H9 (cell line): Measurements from ENCODE around the gene CNTN2. TPM values are rescaled to one million over a fixed set of nuclear protein-coding genes. Genes with fewer than 3 reads are reported as not detected.

Experiments used
- DNase-seq: peaks from one replicate; pipeline ENCODE4 v3.0.0-alpha.2; 2017
- H2AFZ ChIP-seq: one replicate; pipeline ENCODE4 v1.6.1; 2013; ENCODE audit warnings: mild to moderate bottlenecking, low read length, control low read depth, moderate library complexity
- H2AK5ac ChIP-seq: 2 replicates; pipeline ENCODE4 v1.6.1; 2013; ENCODE audit warnings: low read length, control low read depth, mixed read lengths; ENCODE audit not compliant: insufficient read length
- H2BK120ac ChIP-seq: one replicate; pipeline ENCODE4 v1.6.1; 2013; ENCODE audit warnings: low read depth, mild to moderate bottlenecking, low read length, control low read depth, inconsistent platforms; ENCODE audit not compliant: poor library complexity, severe bottlenecking
- H2BK12ac ChIP-seq: 2 replicates; pipeline ENCODE4 v1.6.1; 2013; ENCODE audit warnings: low read length, control low read depth, mixed read lengths, low read depth; ENCODE audit not compliant: insufficient read length
- H2BK15ac ChIP-seq: 2 replicates; pipeline ENCODE4 v1.6.1; 2013; ENCODE audit warnings: low read depth, low read length, control low read depth
- H2BK20ac ChIP-seq: one replicate; pipeline ENCODE4 v1.6.1; 2013; ENCODE audit warnings: low read depth, mild to moderate bottlenecking, low read length, control low read depth, inconsistent platforms; ENCODE audit not compliant: poor library complexity, severe bottlenecking
- H2BK5ac ChIP-seq: 2 replicates; pipeline ENCODE4 v1.6.1; 2013; ENCODE audit warnings: low read length, control low read depth, mixed read lengths; ENCODE audit not compliant: insufficient read length
- H3K14ac ChIP-seq: 2 replicates; pipeline ENCODE4 v1.6.1; 2013; ENCODE audit warnings: low read length, control low read depth; ENCODE audit not compliant: insufficient read depth
- H3K18ac ChIP-seq: 2 replicates; pipeline ENCODE4 v1.6.1; 2013; ENCODE audit warnings: low read depth, mild to moderate bottlenecking, mixed read lengths, low read length, control low read depth; ENCODE audit not compliant: insufficient read length
- H3K23ac ChIP-seq: 2 replicates; pipeline ENCODE4 v1.6.1; 2013; ENCODE audit warnings: low read length, control low read depth, mixed read lengths, low read depth; ENCODE audit not compliant: insufficient read length
- H3K23me2 ChIP-seq: 2 replicates; pipeline ENCODE4 v1.6.1; 2013; ENCODE audit warnings: low read depth, mild to moderate bottlenecking, mixed read lengths, low read length, control low read depth; ENCODE audit not compliant: insufficient read length, poor library complexity, severe bottlenecking
- H3K27ac ChIP-seq: 2 replicates; pipeline ENCODE4 v1.5.1; 2013; ENCODE audit warnings: low read length, control low read depth, mixed read lengths, low read depth; ENCODE audit not compliant: insufficient read length
- H3K27me3 ChIP-seq: 2 replicates; pipeline ENCODE4 v1.6.1; 2013; ENCODE audit warnings: low read length, control low read depth, inconsistent platforms; ENCODE audit not compliant: insufficient read depth
- H3K4ac ChIP-seq: 2 replicates; pipeline ENCODE4 v1.6.1; 2013; ENCODE audit warnings: low read depth, mild to moderate bottlenecking, control low read depth, inconsistent platforms, low read length, moderate library complexity
- H3K4me1 ChIP-seq: 2 replicates; pipeline ENCODE4 v1.6.1; 2013; ENCODE audit warnings: low read length, control low read depth, inconsistent platforms; ENCODE audit not compliant: insufficient read depth
- H3K4me2 ChIP-seq: 2 replicates; pipeline ENCODE4 v1.6.1; 2013; ENCODE audit warnings: low read length, control low read depth, mixed read lengths; ENCODE audit not compliant: insufficient read length, insufficient read depth
- H3K56ac ChIP-seq: 2 replicates; pipeline ENCODE4 v1.6.1; 2013; ENCODE audit warnings: low read depth, mild to moderate bottlenecking, mixed read lengths, low read length, control low read depth; ENCODE audit not compliant: insufficient read length
- H3K79me1 ChIP-seq: 2 replicates; pipeline ENCODE4 v1.6.1; 2013; ENCODE audit warnings: low read depth, mild to moderate bottlenecking, moderate library complexity, low read length, control low read depth, inconsistent platforms; ENCODE audit not compliant: insufficient read depth, poor library complexity, severe bottlenecking
- H3K79me2 ChIP-seq: 2 replicates; pipeline ENCODE4 v1.6.1; 2013; ENCODE audit warnings: low read length, control low read depth, inconsistent platforms; ENCODE audit not compliant: insufficient read depth
- H3K9ac ChIP-seq: 2 replicates; pipeline ENCODE4 v1.6.1; 2013; ENCODE audit warnings: low read length, control low read depth, mixed read lengths; ENCODE audit not compliant: insufficient read length; ENCODE audit errors: extremely low read depth
- H3K9me3 ChIP-seq: one replicate; pipeline ENCODE4 v1.6.1; 2013; ENCODE audit warnings: low read depth, low read length, inconsistent platforms; ENCODE audit not compliant: control insufficient read depth
- H3T11ph ChIP-seq: one replicate; pipeline ENCODE4 v1.6.1; 2013; ENCODE audit warnings: mild to moderate bottlenecking, low read length, control low read depth, inconsistent platforms
- H4K20me1 ChIP-seq: one replicate; pipeline ENCODE4 v1.6.1; 2013; ENCODE audit not compliant: control insufficient read depth, insufficient read length, insufficient read depth
- H4K5ac ChIP-seq: 2 replicates; pipeline ENCODE4 v1.6.1; 2013; ENCODE audit warnings: low read depth, mild to moderate bottlenecking, mixed read lengths, low read length, control low read depth; ENCODE audit not compliant: insufficient read length
- H4K8ac ChIP-seq: replicated peaks from 2 replicates; pipeline ENCODE4 v1.6.1; 2013; ENCODE audit warnings: low read length, control low read depth, mixed read lengths, low read depth; ENCODE audit not compliant: insufficient read length
- H4K91ac ChIP-seq: 2 replicates; pipeline ENCODE4 v1.6.1; 2013; ENCODE audit warnings: low read depth, mild to moderate bottlenecking, moderate library complexity, mixed read lengths, low read length, control low read depth; ENCODE audit not compliant: insufficient read length
- H3K27ac Mint-ChIP-seq, 3 experiments: 2 replicates in 2 of 3; 3 replicates in 1 of 3; pipeline ENCODE4 v1.8.0; 2020 to 2021; ENCODE audit warnings: mixed read lengths in 3 of 3, mild to moderate bottlenecking in 1 of 3, moderate library complexity in 1 of 3
- H3K27me3 Mint-ChIP-seq: 2 replicates; pipeline ENCODE4 v1.8.0; 2021; ENCODE audit warnings: low read depth, mild to moderate bottlenecking, moderate library complexity, mixed read lengths
- H3K36me3 Mint-ChIP-seq, 3 experiments: 2 replicates in 2 of 3; 3 replicates in 1 of 3; pipeline ENCODE4 v1.8.0; 2020 to 2021; ENCODE audit warnings: low read depth in 3 of 3, mixed read lengths in 3 of 3; ENCODE audit not compliant: insufficient read depth in 1 of 3
- H3K4me1 Mint-ChIP-seq, 2 experiments: 2 replicates each; pipeline ENCODE4 v1.8.0; 2020; ENCODE audit warnings: mixed read lengths in 2 of 2
- H3K4me3 Mint-ChIP-seq, 2 experiments: 2 replicates in 1 of 2; 3 replicates in 1 of 2; pipeline ENCODE4 v1.8.0; 2020 to 2021; ENCODE audit warnings: mild to moderate bottlenecking in 2 of 2, mixed read lengths in 2 of 2, moderate library complexity in 1 of 2
- H3K9me3 Mint-ChIP-seq, 2 experiments: 2 replicates in 1 of 2; 3 replicates in 1 of 2; pipeline ENCODE4 v1.8.0; 2020; ENCODE audit warnings: mild to moderate bottlenecking in 2 of 2, mixed read lengths in 2 of 2, moderate library complexity in 1 of 2
- CTCF ChIP-seq: fragments of 200-600 bp; sonication (generic); conservative IDR thresholded peaks from 3 replicates; pipeline ENCODE4 v1.8.0; 2021; ENCODE audit warnings: antibody characterized with exemption, mild to moderate bottlenecking
- WGBS: extraction: QIAGEN DNeasy Blood & Tissue Kit; methylation state at CpG from one replicate; pipeline ENCODE4 v1.1.7; 2013; ENCODE audit warnings: missing lambda C conversion rate, low lambda C conversion rate, mixed read lengths; ENCODE audit not compliant: insufficient read length; ENCODE audit errors: extremely low coverage; 5-methylcytosine and 5-hydroxymethylcytosine counted together
- total RNA-seq: library from RNA; stranded (reverse); gene quantifications from 2 replicates; pipeline ENCODE4 v1.2.1, GENCODE V29; 2021

Gene CNTN2
- total RNA-seq, 1 experiment from 2014 or later, result 0.42 TPM

GRCh38 chr1:205052690-205053089 is 9.7 kb downstream of the CNTN2 start:
- no peaks in the 10 kb centered on the region for H3K9me3 ChIP-seq
- no peak overlapping the region for H2AFZ ChIP-seq
- H3K79me1 ChIP-seq, result no peaks in the 10 kb centered on the region
- H3K9ac ChIP-seq, result no peak overlapping the region
- no peak overlapping the region for H2BK5ac ChIP-seq
- H3K56ac ChIP-seq, result no peak overlapping the region
- no peak overlapping the region for H4K8ac ChIP-seq
- Mint-ChIP-seq H3K27me3 (peaks cover 10% of the 10 kb centered on the region), H3K36me3 (no peaks in the 10 kb centered on the region), H3K27ac (no peak overlapping the region; a peak in 1 of 7 replicates), H3K4me1 (peaks cover 4 to 27% of the 10 kb centered on the region in 2 experiments), H3K9me3 (no peaks in the 10 kb centered on the region), H3K4me3 (no peak overlapping the region)
- no CpG with 5 or more reads among the region's 11 CpGs for WGBS
- H3K4me1 ChIP-seq, result no peaks in the 10 kb centered on the region
- H3T11ph ChIP-seq, result no peak overlapping the region
- H2BK12ac ChIP-seq, result no peak overlapping the region
- H3K79me2 ChIP-seq, result no peaks in the 10 kb centered on the region
- no peak overlapping the region for H2AK5ac ChIP-seq
- H2BK15ac ChIP-seq, result no peak overlapping the region
- no peak overlapping the region for H4K91ac ChIP-seq
- no peak overlapping the region for H4K5ac ChIP-seq
- no peak overlapping the region for H3K14ac ChIP-seq
- DNase-seq, result no peak
- H3K4me2 ChIP-seq, result no peak overlapping the region
- H3K23ac ChIP-seq, result no peak overlapping the region
- peaks cover under 1% of the 10 kb centered on the region for H4K20me1 ChIP-seq
- TF ChIP-seq CTCF, result no peak
- no peaks in the 10 kb centered on the region for H3K23me2 ChIP-seq
- H2BK20ac ChIP-seq, result no peak overlapping the region
- no peak overlapping the region for H3K27ac ChIP-seq
- no peak overlapping the region for H3K18ac ChIP-seq
- H2BK120ac ChIP-seq, result no peak overlapping the region
- H3K27me3 ChIP-seq, result no peaks in the 10 kb centered on the region
- no peak overlapping the region for H3K4ac ChIP-seq
